ENCODE results near the gene PFDN1.

Gene PFDN1

GRCh38 chr5:140296289-140296688 lies 6.6 kb downstream of the PFDN1 start:
- no peak for DNase-seq (ENCODE audit: low read depth in 2 of 2)

GRCh38 chr5:140295414-140295813 lies 7.5 kb downstream of the PFDN1 start:
- no peak for DNase-seq (ENCODE audit: low read depth in 2 of 2)

GRCh38 chr5:140294753-140295152 lies 8.1 kb downstream of the PFDN1 start:
- no peak for DNase-seq (ENCODE audit: low read depth in 2 of 2)

- DNase-seq (ENCODE audit: low read depth in 2 of 2): no peak
These were observed 9.1 kb downstream of the PFDN1 start for GRCh38 chr5:140293849-140294100.

- DNase-seq (ENCODE audit: low read depth in 2 of 2): no peak
These were observed 9.6 kb downstream of the PFDN1 start for GRCh38 chr5:140293091-140293848.

- DNase-seq (ENCODE audit: low read depth in 2 of 2): no peak
These were observed 10.5 kb downstream of the PFDN1 start for GRCh38 chr5:140292212-140293036.

GRCh38 chr5:140287801-140288521 lies 14.9 kb downstream of the PFDN1 start:
- no peak for DNase-seq (ENCODE audit: low read depth in 2 of 2)

- no peak for DNase-seq (ENCODE audit: low read depth in 2 of 2)
These were observed 16.5 kb downstream of the PFDN1 start for GRCh38 chr5:140286424-140286823.

- no peak for DNase-seq (ENCODE audit: low read depth in 2 of 2)
These were observed 18.9 kb downstream of the PFDN1 start for GRCh38 chr5:140284013-140284412.

GRCh38 chr5:140282266-140282665 lies 20.6 kb downstream of the PFDN1 start:
- no peak for DNase-seq (ENCODE audit: low read depth in 2 of 2)

- no peak for DNase-seq (ENCODE audit: low read depth in 2 of 2)
These were observed 27.1 kb downstream of the PFDN1 start for GRCh38 chr5:140275837-140276236.

GRCh38 chr5:140273401-140273877 lies 29.5 kb downstream of the PFDN1 start:
- no peak for DNase-seq (ENCODE audit: low read depth in 2 of 2)

- no peak for DNase-seq (ENCODE audit: low read depth in 2 of 2)
These were observed 32.9 kb downstream of the PFDN1 start for GRCh38 chr5:140270008-140270407.

- no peak for DNase-seq (ENCODE audit: low read depth in 2 of 2)
These were observed 35.3 kb downstream of the PFDN1 start for GRCh38 chr5:140267559-140268018.

- DNase-seq (ENCODE audit: low read depth in 2 of 2): no peak
These were observed 35.7 kb downstream of the PFDN1 start for GRCh38 chr5:140267201-140267540.

GRCh38 chr5:140266471-140267200 lies 36.3 kb downstream of the PFDN1 start:
- no peak for DNase-seq (ENCODE audit: low read depth in 2 of 2)

- DNase-seq (ENCODE audit: low read depth in 2 of 2): no peak
These were observed 37.1 kb downstream of the PFDN1 start for GRCh38 chr5:140265845-140266244.

- no peak for DNase-seq (ENCODE audit: low read depth in 2 of 2)
These were observed 40.1 kb downstream of the PFDN1 start for GRCh38 chr5:140262839-140263238.

- DNase-seq (ENCODE audit: low read depth in 2 of 2): no peak
These were observed 40.7 kb downstream of the PFDN1 start for GRCh38 chr5:140262221-140262620.

GRCh38 chr5:140261403-140262171 lies 41.3 kb downstream of the PFDN1 start:
- no peak for DNase-seq (ENCODE audit: low read depth in 2 of 2)

- no peak for DNase-seq (ENCODE audit: low read depth in 2 of 2)
These were observed 42.7 kb downstream of the PFDN1 start for GRCh38 chr5:140260089-140260656.
